ENCODE results near the gene MCTP1.
A peak's percentile ranks its signal among the peaks of the same experiment; 100 is the strongest.

The MCTP1 gene

GRCh38 chr5:95100551-95100950 is 184.3 kb downstream of the MCTP1 start:
- H4K8ac ChIP-seq (ENCODE audit: low read depth, low read length): no peak overlapping the region
- no peak overlapping the region for H3K4me2 ChIP-seq (ENCODE audit: low read length)
- H2BK15ac ChIP-seq (replicated peaks; ENCODE audit: low read depth): no peak overlapping the region
- H3K4me1 ChIP-seq (ENCODE audit: control insufficient read depth, low read depth, low read length): no peaks in the 10 kb centered on the region
- no peak overlapping the region for H2BK120ac ChIP-seq (ENCODE audit: low read depth, low read length)
- no peak overlapping the region for H3K56ac ChIP-seq (ENCODE audit: low read length)
- H3K4ac ChIP-seq (ENCODE audit: low read depth, low read length): no peak overlapping the region
- H3K9ac ChIP-seq (ENCODE audit: low read length): no peak overlapping the region
- no peak overlapping the region for H3K18ac ChIP-seq (ENCODE audit: low read length)
- H3K27me3 ChIP-seq (ENCODE audit: insufficient read depth, low read length, poor library complexity): no peaks in the 10 kb centered on the region
- no peaks in the 10 kb centered on the region for H3K79me2 ChIP-seq (ENCODE audit: control insufficient read depth, insufficient read depth, low read length)
- H3K36me3 ChIP-seq (ENCODE audit: control insufficient read depth, insufficient read depth, low read length): no peaks in the 10 kb centered on the region
- no peak for DNase-seq
- H3K79me1 ChIP-seq (ENCODE audit: low read length): no peaks in the 10 kb centered on the region
- no peak overlapping the region for H3K4me3 ChIP-seq (ENCODE audit: low read length)
- H2BK5ac ChIP-seq (ENCODE audit: low read length): no peak overlapping the region
- H2AK5ac ChIP-seq (ENCODE audit: low read length): no peak overlapping the region
- no CpG with 5 or more reads among the region's 1 CpG for WGBS (ENCODE audit: extremely low coverage, insufficient coverage, low lambda C conversion rate)
- H3K23ac ChIP-seq (ENCODE audit: low read length): no peak overlapping the region
- no peak overlapping the region for H4K5ac ChIP-seq (ENCODE audit: low read length)
- no peak overlapping the region for H3K27ac ChIP-seq (ENCODE audit: low read depth, low read length)

- no peak overlapping the region for H2BK5ac ChIP-seq (ENCODE audit: low read length)
- H4K8ac ChIP-seq (ENCODE audit: low read depth, low read length): no peak overlapping the region
- H4K5ac ChIP-seq (ENCODE audit: low read length): no peak overlapping the region
- H3K79me1 ChIP-seq (ENCODE audit: low read length): no peaks in the 10 kb centered on the region
- no peak overlapping the region for H2BK120ac ChIP-seq (ENCODE audit: low read depth, low read length)
- H3K4me1 ChIP-seq (ENCODE audit: control insufficient read depth, low read depth, low read length): no peaks in the 10 kb centered on the region
- no peak overlapping the region for H3K4me2 ChIP-seq (ENCODE audit: low read length)
- no peaks in the 10 kb centered on the region for H3K79me2 ChIP-seq (ENCODE audit: control insufficient read depth, insufficient read depth, low read length)
- H3K9ac ChIP-seq (ENCODE audit: low read length): no peak overlapping the region
- DNase-seq: no peak
- H2AK5ac ChIP-seq (ENCODE audit: low read length): no peak overlapping the region
- no peak overlapping the region for H3K27ac ChIP-seq (ENCODE audit: low read depth, low read length)
- no peak overlapping the region for H3K23ac ChIP-seq (ENCODE audit: low read length)
- no peaks in the 10 kb centered on the region for H3K36me3 ChIP-seq (ENCODE audit: control insufficient read depth, insufficient read depth, low read length)
- no peak overlapping the region for H3K18ac ChIP-seq (ENCODE audit: low read length)
- no CpG with 5 or more reads among the region's 2 CpGs for whole genome bisulfite sequencing (ENCODE audit: extremely low coverage, insufficient coverage, low lambda C conversion rate)
- no peaks in the 10 kb centered on the region for H3K27me3 ChIP-seq (ENCODE audit: insufficient read depth, low read length, poor library complexity)
- no peak overlapping the region for H3K56ac ChIP-seq (ENCODE audit: low read length)
- H3K4ac ChIP-seq (ENCODE audit: low read depth, low read length): no peak overlapping the region
- no peak overlapping the region for H2BK15ac ChIP-seq (replicated peaks; ENCODE audit: low read depth)
- no peak overlapping the region for H3K4me3 ChIP-seq (ENCODE audit: low read length)
These were observed 186.9 kb downstream of the MCTP1 start for GRCh38 chr5:95098012-95098411.

- H3K36me3 ChIP-seq (ENCODE audit: control insufficient read depth, insufficient read depth, low read length): no peaks in the 10 kb centered on the region
- no CpG with 5 or more reads among the region's 1 CpG for WGBS (ENCODE audit: extremely low coverage, insufficient coverage, low lambda C conversion rate)
- no peak overlapping the region for H3K56ac ChIP-seq (ENCODE audit: low read length)
These were observed 191.7 kb downstream of the MCTP1 start for GRCh38 chr5:95093211-95093610.

GRCh38 chr5:95090774-95091173 is 194.1 kb downstream of the MCTP1 start:
- H3K4ac ChIP-seq (ENCODE audit: low read depth, low read length): no peak overlapping the region
- H4K5ac ChIP-seq (ENCODE audit: low read length): no peak overlapping the region
- DNase-seq: no peak
- H3K4me1 ChIP-seq (ENCODE audit: control insufficient read depth, low read depth, low read length): no peaks in the 10 kb centered on the region
- H2BK15ac ChIP-seq (replicated peaks; ENCODE audit: low read depth): no peak overlapping the region
- no peak overlapping the region for H3K4me2 ChIP-seq (ENCODE audit: low read length)
- H2BK5ac ChIP-seq (ENCODE audit: low read length): no peak overlapping the region
- H3K27me3 ChIP-seq (ENCODE audit: insufficient read depth, low read length, poor library complexity): no peaks in the 10 kb centered on the region
- no peak overlapping the region for H3K27ac ChIP-seq (ENCODE audit: low read depth, low read length)
- no peak overlapping the region for H3K4me3 ChIP-seq (ENCODE audit: low read length)
- no peaks in the 10 kb centered on the region for H3K36me3 ChIP-seq (ENCODE audit: control insufficient read depth, insufficient read depth, low read length)
- no peak overlapping the region for H3K23ac ChIP-seq (ENCODE audit: low read length)
- no peaks in the 10 kb centered on the region for H3K79me2 ChIP-seq (ENCODE audit: control insufficient read depth, insufficient read depth, low read length)
- no peak overlapping the region for H3K56ac ChIP-seq (ENCODE audit: low read length)
- no peaks in the 10 kb centered on the region for H3K79me1 ChIP-seq (ENCODE audit: low read length)
- WGBS (ENCODE audit: extremely low coverage, insufficient coverage, low lambda C conversion rate): no CpG with 5 or more reads among the region's 2 CpGs
- H2AK5ac ChIP-seq (ENCODE audit: low read length): no peak overlapping the region
- no peak overlapping the region for H3K18ac ChIP-seq (ENCODE audit: low read length)
- no peak overlapping the region for H4K8ac ChIP-seq (ENCODE audit: low read depth, low read length)
- no peak overlapping the region for H3K9ac ChIP-seq (ENCODE audit: low read length)
- H2BK120ac ChIP-seq (ENCODE audit: low read depth, low read length): no peak overlapping the region

More at GRCh38 chr5:95093211-95093610, 191.7 kb downstream of the MCTP1 start:
- no peak overlapping the region for H3K4ac ChIP-seq (ENCODE audit: low read depth, low read length)
- H3K4me3 ChIP-seq (ENCODE audit: low read length): no peak overlapping the region
- H3K4me1 ChIP-seq (ENCODE audit: control insufficient read depth, low read depth, low read length): no peaks in the 10 kb centered on the region
- H3K79me1 ChIP-seq (ENCODE audit: low read length): no peaks in the 10 kb centered on the region
- H3K27ac ChIP-seq (ENCODE audit: low read depth, low read length): no peak overlapping the region
- H3K27me3 ChIP-seq (ENCODE audit: insufficient read depth, low read length, poor library complexity): no peaks in the 10 kb centered on the region
- no peak overlapping the region for H3K9ac ChIP-seq (ENCODE audit: low read length)
- no peak overlapping the region for H3K23ac ChIP-seq (ENCODE audit: low read length)
- H3K79me2 ChIP-seq (ENCODE audit: control insufficient read depth, insufficient read depth, low read length): no peaks in the 10 kb centered on the region
- H2AK5ac ChIP-seq (ENCODE audit: low read length): no peak overlapping the region
- no peak overlapping the region for H4K8ac ChIP-seq (ENCODE audit: low read depth, low read length)
- H3K18ac ChIP-seq (ENCODE audit: low read length): no peak overlapping the region
- no peak overlapping the region for H3K4me2 ChIP-seq (ENCODE audit: low read length)
- no peak overlapping the region for H2BK5ac ChIP-seq (ENCODE audit: low read length)
- H2BK120ac ChIP-seq (ENCODE audit: low read depth, low read length): no peak overlapping the region
- peak; percentile 25 for DNase-seq
- H2BK15ac ChIP-seq (replicated peaks; ENCODE audit: low read depth): no peak overlapping the region
- H4K5ac ChIP-seq (ENCODE audit: low read length): no peak overlapping the region

- no peak overlapping the region for H3K23ac ChIP-seq (ENCODE audit: low read length)
- H4K5ac ChIP-seq (ENCODE audit: low read length): no peak overlapping the region
- no peak overlapping the region for H3K27ac ChIP-seq (ENCODE audit: low read depth, low read length)
- no peak overlapping the region for H2BK120ac ChIP-seq (ENCODE audit: low read depth, low read length)
- H2AK5ac ChIP-seq (ENCODE audit: low read length): no peak overlapping the region
- no peak overlapping the region for H2BK5ac ChIP-seq (ENCODE audit: low read length)
- H3K9ac ChIP-seq (ENCODE audit: low read length): no peak overlapping the region
- no peaks in the 10 kb centered on the region for H3K4me1 ChIP-seq (ENCODE audit: control insufficient read depth, low read depth, low read length)
- H3K79me2 ChIP-seq (ENCODE audit: control insufficient read depth, insufficient read depth, low read length): no peaks in the 10 kb centered on the region
- no peak for DNase-seq
- H3K79me1 ChIP-seq (ENCODE audit: low read length): no peaks in the 10 kb centered on the region
- H4K8ac ChIP-seq (ENCODE audit: low read depth, low read length): no peak overlapping the region
- H3K18ac ChIP-seq (ENCODE audit: low read length): no peak overlapping the region
- no peaks in the 10 kb centered on the region for H3K36me3 ChIP-seq (ENCODE audit: control insufficient read depth, insufficient read depth, low read length)
- WGBS (ENCODE audit: extremely low coverage, insufficient coverage, low lambda C conversion rate): no CpG with 5 or more reads among the region's 7 CpGs
- no peak overlapping the region for H3K56ac ChIP-seq (ENCODE audit: low read length)
- H3K4ac ChIP-seq (ENCODE audit: low read depth, low read length): no peak overlapping the region
- H3K27me3 ChIP-seq (ENCODE audit: insufficient read depth, low read length, poor library complexity): no peaks in the 10 kb centered on the region
- H3K4me3 ChIP-seq (ENCODE audit: low read length): no peak overlapping the region
- H2BK15ac ChIP-seq (replicated peaks; ENCODE audit: low read depth): no peak overlapping the region
- H3K4me2 ChIP-seq (ENCODE audit: low read length): no peak overlapping the region
These were observed 197.0 kb downstream of the MCTP1 start for GRCh38 chr5:95087816-95088317.

All from mesendoderm (in vitro differentiated cells).